Thyroid gland (tissue), 4 donors: ENCODE data around the gene GRK6. TPM values are rescaled to one million over a fixed set of nuclear protein-coding genes. Genes with fewer than 3 reads are reported as not detected.

Experiments
- DNase-seq, 2 donors: peaks; one replicate each; pipeline ENCODE4 v3.0.0-alpha.2; 2019
- H3K27ac ChIP-seq, 3 donors: fragments of 200-600 bp; sonication (generic); 1 replicate in 2 of 3; 2 replicates in 1 of 3; pipeline ENCODE4 v1.5.1; 2016 to 2019; ENCODE audit warnings: mild to moderate bottlenecking in 1 of 3, moderate library complexity in 1 of 3
- H3K27me3 ChIP-seq: fragments of 200-600 bp; sonication (generic); one replicate; pipeline ENCODE4 v1.5.1; 2019
- H3K36me3 ChIP-seq, 2 donors: fragments of 200-600 bp; sonication (generic); one replicate each; pipeline ENCODE4 v1.5.1; 2016 to 2019
- H3K4me1 ChIP-seq, 2 donors: fragments of 200-600 bp; sonication (generic); one replicate each; pipeline ENCODE4 v1.5.1; 2017 to 2019
- H3K4me3 ChIP-seq, 3 donors: fragments of 200-600 bp; sonication (generic); replicated peaks in 1 of 3; 1 replicate in 2 of 3; 2 replicates in 1 of 3; pipeline ENCODE4 v1.5.1; 2016; ENCODE audit warnings: mild to moderate bottlenecking in 1 of 3
- H3K9me3 ChIP-seq: fragments of 200-600 bp; sonication (generic); one replicate; pipeline ENCODE4 v1.5.1; 2017
- POLR2A ChIP-seq, 2 donors: fragments of 450-650 bp; IDR thresholded peaks; one replicate each; pipeline ENCODE4 v1.6.1; 2017; ENCODE audit warnings: antibody characterized with exemption in 2 of 2, mild to moderate bottlenecking in 2 of 2, moderate library complexity in 1 of 2
- WGBS, 2 donors: methylation state at CpG; one replicate each; pipeline ENCODE4 v1.1.5; 2017; 5-methylcytosine and 5-hydroxymethylcytosine counted together
- intact Hi-C: fragments of 100-400 bp; cut with DNase I; formaldehyde crosslinking; loops from one replicate; pipeline ENCODE4 v1.15.1; 2023
- total RNA-seq, 4 donors: library from RNA; depleted of rRNA; stranded (reverse); fragments of >200 nt; gene quantifications; one replicate each; pipeline ENCODE4 v1.2.3, GENCODE V29; 2016
- TF ChIP-seq, protein P1 (sequence below), 6 experiments: fragments of 200-600 bp in 3 of 6; fragments of 450-650 bp in 3 of 6; sonication (generic) in 3 of 6; IDR thresholded peaks; one replicate each; pipeline ENCODE4 v1.5.1; 2016 to 2019; ENCODE audit warnings: antibody characterized with exemption in 6 of 6, mild to moderate bottlenecking in 2 of 6, inconsistent platforms in 1 of 6, moderate library complexity in 1 of 6

GRK6 gene
- total RNA-seq, 4 donors from 2014 or later = 14.0 to 27.8 (median 18.8) TPM

DNA sequence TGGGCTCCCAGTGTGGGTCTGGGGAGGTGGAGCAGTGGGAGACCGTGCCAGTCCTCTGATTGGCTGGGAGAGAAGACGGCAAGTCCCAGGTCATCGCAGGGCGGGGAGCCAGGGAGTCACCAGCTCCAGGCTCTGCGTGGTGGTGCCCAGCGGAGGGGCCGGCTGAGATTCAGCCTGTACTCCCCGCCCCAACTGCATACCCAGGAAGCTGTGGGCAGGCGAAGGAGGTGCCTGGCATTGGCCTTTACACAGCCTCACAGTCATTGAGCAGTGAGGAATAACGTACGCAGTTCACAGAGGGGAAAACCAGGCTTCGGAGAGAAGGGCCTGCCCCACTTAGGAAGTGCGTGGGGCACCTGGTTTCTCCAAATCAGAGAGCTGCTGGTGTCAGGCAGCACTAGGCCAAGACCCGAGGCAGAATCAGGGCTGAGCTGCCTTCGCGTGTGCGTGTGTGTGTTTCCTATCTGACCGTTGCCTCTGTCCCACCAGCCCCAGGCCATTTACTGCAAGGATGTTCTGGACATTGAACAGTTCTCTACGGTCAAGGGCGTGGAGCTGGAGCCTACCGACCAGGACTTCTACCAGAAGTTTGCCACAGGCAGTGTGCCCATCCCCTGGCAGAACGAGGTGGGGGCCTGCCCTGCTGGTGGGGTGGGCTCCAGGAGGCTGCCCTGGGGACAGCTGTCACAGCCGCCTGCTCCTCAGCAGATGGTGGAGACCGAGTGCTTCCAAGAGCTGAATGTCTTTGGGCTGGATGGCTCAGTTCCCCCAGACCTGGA lies 13.9 kb downstream of the GRK6 start:
- Histone ChIP-seq H3K36me3 (peaks cover 17 to 22% of the 10 kb centered on the region in 2 donors), H3K9me3 (no peaks in the 10 kb centered on the region), H3K27ac (no peak overlapping the region), H3K27me3 (no peaks in the 10 kb centered on the region), H3K4me3 (no peak overlapping the region), H3K4me1 (no peaks in the 10 kb centered on the region)
- TF ChIP-seq POLR2A (IDR thresholded peaks at IDR 0.05) = no peak
- TF ChIP-seq, protein P1, sequence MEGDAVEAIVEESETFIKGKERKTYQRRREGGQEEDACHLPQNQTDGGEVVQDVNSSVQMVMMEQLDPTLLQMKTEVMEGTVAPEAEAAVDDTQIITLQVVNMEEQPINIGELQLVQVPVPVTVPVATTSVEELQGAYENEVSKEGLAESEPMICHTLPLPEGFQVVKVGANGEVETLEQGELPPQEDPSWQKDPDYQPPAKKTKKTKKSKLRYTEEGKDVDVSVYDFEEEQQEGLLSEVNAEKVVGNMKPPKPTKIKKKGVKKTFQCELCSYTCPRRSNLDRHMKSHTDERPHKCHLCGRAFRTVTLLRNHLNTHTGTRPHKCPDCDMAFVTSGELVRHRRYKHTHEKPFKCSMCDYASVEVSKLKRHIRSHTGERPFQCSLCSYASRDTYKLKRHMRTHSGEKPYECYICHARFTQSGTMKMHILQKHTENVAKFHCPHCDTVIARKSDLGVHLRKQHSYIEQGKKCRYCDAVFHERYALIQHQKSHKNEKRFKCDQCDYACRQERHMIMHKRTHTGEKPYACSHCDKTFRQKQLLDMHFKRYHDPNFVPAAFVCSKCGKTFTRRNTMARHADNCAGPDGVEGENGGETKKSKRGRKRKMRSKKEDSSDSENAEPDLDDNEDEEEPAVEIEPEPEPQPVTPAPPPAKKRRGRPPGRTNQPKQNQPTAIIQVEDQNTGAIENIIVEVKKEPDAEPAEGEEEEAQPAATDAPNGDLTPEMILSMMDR (IDR thresholded peaks at IDR 0.05) = no peak
- WGBS, 2 donors = 87 to 93% methylated on average over 19 to 23 of the region's 24 CpGs
- no peak for DNase-seq
- intact Hi-C loops = no loop called here

DNA sequence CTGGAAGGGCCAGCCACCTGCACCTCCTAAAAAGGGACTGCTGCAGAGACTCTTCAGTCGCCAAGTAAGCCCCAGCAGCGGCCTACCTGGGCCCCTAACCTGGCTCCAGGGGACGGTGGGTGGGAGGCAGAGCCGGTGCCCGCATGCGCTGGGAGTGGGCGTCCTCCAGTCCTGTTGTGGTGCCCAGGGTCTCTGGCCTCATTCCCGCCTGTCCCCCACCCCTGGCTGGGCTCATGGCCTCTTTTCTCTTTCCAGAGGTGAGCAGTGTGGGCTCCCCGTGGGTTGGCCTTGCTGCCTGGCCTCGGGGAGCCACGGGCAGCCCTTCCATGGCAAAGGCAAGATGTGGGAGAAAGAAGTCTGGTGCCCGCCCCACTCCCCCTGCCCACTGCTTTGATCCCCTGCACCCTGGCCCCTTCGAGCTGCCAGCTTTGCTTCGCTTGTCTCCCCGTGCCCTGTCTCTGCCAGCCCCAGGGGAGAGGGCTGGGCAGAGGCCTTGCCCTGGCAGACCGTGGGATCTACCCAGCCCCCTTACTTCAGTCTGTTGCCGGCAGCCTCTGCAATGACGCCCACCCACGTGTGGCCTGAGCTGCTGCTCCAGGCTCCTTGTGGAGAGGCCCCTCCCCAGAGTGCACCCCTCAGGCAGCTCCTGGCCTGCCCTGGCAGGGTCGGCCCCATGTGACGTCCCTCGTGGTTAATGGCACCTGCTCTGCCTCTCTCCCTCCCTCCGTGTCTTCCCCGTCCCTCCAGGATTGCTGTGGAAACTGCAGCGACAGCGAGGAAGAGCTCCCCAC lies 14.7 kb downstream of the GRK6 start:
- intact Hi-C loops = no loop called here
- H3K27me3 ChIP-seq = no peaks in the 10 kb centered on the region
- no peak overlapping the region for H3K27ac ChIP-seq
- H3K9me3 ChIP-seq = no peaks in the 10 kb centered on the region
- no peak overlapping the region for H3K4me3 ChIP-seq
- H3K4me1 ChIP-seq = peaks cover 3 to 5% of the 10 kb centered on the region in 2 donors
- peaks cover 9 to 16% of the 10 kb centered on the region in 2 donors for H3K36me3 ChIP-seq
- WGBS, 2 donors = 91 to 95% methylated on average over 19 to 24 of the region's 26 CpGs
- no peak for DNase-seq
- TF ChIP-seq POLR2A (IDR thresholded peaks at IDR 0.05) = no peak
- TF ChIP-seq, protein P1 (IDR thresholded peaks at IDR 0.05) = no peak

DNA sequence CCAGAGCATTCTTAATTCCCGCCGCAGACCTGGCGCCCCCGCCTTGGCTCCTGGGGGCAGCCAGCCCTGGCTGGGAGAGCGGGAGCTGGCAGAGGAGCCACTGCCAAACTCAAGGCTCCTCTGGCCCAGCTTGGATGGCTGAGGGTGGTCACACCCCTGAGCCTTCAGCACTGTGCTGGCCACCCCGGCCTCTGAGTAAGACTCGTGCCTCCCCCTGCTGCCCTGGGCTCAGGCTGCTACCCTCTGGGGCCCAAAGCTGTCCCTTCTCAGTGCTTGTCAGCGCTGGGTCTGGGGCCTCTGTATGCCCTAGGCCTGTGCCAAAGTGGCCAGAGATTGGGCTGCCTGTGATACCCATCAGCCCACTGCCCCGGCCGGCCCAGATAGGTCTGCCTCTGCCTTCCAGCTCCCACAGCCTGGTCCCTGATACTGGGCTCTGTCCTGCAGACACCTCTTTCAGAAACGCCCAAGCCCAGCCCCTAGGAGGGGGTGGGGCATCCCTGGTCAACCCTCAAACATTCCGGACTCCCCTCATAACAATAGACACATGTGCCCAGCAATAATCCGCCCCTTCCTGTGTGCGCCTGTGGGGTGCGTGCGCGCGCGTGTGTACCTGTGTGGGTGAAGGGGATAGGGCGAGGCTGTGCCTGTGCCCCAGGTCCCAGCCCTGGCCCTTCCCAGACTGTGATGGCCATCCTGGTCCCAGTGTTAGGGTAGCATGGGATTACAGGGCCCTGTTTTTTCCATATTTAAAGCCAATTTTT lies 15.8 kb downstream of the GRK6 start:
- 89 to 93% methylated on average over 17 to 18 of the region's 20 CpGs for WGBS, 2 donors
- TF ChIP-seq, protein P1 (IDR thresholded peaks at IDR 0.05) = no peak
- TF ChIP-seq POLR2A (IDR thresholded peaks at IDR 0.05) = no peak
- Histone ChIP-seq H3K9me3 (no peaks in the 10 kb centered on the region), H3K27me3 (no peaks in the 10 kb centered on the region), H3K4me3 (no peak overlapping the region), H3K27ac (no peak overlapping the region), H3K4me1 (peaks cover 9 to 14% of the 10 kb centered on the region in 2 donors), H3K36me3 (peaks cover 2 to 13% of the 10 kb centered on the region in 2 donors)
- no peak for DNase-seq
- intact Hi-C loops = no loop called here

DNA sequence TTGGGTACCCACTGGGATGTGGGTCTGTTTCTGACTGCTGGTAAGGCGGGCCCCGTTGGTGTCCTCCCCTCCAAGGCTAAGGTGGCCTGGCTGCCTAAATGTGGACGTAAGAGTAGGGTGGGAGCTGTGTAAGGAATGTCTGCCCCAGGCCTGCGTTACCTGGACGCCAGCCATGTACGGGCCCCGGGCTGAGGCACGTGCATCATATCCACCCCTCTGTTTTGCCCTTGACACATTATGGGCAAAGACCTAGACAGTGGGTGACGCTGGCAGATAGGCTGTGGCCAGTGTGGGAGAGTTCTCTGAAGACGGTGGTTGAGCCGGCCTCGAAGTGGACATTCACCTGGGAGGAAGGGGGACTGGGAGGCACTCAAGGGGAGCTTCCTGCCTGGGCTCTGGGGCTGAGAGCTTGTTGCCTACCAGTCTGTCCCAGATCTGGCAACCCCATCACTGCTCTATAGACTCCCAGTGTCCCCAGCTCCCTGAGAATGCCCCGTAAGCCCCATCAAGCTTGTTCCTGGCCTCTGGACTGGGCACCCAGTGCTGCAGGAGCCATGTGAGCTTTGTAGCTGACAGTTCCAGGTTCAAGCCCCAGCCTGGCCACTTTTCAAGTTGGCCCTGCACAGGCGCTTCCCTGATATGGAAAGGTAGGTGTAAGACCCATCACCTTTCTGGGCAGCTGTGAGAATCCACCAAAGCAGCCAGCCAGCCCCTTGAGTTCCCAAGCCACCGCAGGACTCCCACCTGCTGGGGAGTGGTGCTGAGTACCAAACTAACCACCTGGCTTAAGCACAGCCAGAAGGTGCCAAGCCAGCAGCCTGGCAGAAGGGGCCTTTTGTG lies 16.9 kb downstream of the GRK6 start:
- H3K36me3 ChIP-seq = peaks cover 2 to 6% of the 10 kb centered on the region in 2 donors
- DNase-seq = no peak
- H3K27ac ChIP-seq = no peak overlapping the region
- H3K27me3 ChIP-seq = no peaks in the 10 kb centered on the region
- H3K4me3 ChIP-seq = no peak overlapping the region
- H3K9me3 ChIP-seq = no peaks in the 10 kb centered on the region
- H3K4me1 ChIP-seq = peaks cover 16 to 24% of the 10 kb centered on the region in 2 donors
- intact Hi-C loops = no loop called here
- TF ChIP-seq, protein P1 (IDR thresholded peaks at IDR 0.05) = no peak
- no peak for TF ChIP-seq POLR2A (IDR thresholded peaks at IDR 0.05)
- WGBS, 2 donors = 80% methylated on average over 10 to 13 of the region's 15 CpGs
